HK-2 (cell line): ENCODE results near the gene STK24.

Source experiments
- DNase-seq: peaks from one replicate; pipeline ENCODE4 v3.0.0-alpha.2; 2018; ENCODE audit not compliant: unreplicated experiment

The STK24 gene

GRCh38 chr13:98556968-98557631 lies 19.8 kb downstream of the STK24 start:
- no peak for DNase-seq

GRCh38 chr13:98556142-98556816 lies 20.6 kb downstream of the STK24 start:
- DNase-seq, result no peak

DNA sequence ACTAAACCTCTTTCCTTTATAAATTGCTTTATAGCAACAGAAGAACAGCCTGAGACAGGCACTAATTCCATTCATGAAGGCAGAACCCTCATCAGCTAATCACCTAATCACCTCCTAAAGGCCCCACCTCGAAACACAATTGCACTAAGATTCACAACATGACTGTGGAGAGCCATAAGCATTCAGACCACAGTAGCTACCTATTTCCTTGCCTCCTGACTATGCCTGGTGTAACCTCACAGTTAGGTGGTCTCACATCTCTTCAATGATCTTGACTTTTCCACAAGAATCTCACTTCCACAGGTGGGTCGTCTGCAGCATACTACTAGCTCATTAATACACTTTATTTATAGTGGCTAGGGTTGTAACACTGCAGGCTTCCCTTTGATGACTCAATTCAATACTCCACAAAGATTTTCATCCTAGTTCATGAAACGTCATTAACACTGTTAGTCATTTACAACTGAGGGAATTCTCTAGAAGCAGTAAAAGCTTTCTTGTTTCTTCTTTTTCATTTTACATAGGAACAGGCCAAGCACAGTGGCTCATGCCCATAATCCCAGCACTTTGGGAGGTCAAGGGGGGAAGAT lies 27.1 kb downstream of the STK24 start:
- DNase-seq, result no peak

DNA sequence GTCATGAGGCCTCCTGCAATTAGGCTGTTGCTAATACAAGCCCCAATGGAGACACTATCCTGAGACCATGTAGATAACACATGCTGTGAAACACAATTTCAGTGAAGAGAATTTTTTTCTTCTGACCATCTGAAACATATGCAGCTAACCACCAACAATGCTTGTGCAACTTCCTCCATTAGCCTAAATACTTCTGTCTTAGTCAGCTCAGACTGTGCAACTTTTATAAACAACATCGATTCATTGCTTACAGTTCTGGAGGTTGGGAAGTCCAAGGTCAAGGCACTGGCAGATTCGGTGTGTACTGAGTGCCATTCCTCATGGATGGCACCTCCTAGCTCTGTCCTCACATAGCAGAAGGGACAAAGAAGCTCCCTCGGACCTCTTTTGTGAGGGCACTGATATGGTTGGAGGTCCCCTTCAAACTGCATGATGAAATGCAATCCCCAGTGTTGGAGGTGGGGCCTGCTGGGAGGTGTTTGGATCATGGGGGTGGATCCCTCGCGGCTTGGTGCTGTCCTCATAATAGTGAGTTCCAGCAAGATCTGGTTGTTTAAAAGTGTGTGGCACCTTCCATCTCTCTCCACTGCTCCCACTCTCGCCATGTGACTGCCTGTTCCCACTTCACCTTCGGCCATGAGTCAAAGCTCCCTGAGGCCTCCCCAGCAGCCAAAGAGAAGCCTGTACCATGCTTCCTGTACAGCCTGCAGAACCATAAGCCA lies 27.7 kb downstream of the STK24 start:
- DNase-seq, result no peak

DNA sequence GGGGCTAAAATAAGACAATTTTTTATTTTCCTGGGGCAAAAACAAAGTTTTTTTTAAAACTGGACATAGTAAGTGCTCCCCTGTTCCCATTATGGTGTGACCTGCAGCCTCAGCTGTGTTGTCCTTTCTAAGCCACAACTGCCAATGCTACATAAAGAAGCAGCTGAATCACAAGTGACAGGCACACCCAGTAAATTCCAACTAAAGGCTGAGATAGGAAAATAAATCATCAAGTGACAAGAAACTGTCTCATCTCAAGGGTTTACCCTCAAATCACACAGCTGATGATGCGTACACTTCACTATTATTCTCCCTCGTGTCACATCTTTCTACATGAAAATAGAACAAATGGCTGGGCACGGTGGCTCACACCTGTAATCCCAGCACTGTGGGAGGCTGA lies 28.7 kb downstream of the STK24 start:
- no peak for DNase-seq

DNA sequence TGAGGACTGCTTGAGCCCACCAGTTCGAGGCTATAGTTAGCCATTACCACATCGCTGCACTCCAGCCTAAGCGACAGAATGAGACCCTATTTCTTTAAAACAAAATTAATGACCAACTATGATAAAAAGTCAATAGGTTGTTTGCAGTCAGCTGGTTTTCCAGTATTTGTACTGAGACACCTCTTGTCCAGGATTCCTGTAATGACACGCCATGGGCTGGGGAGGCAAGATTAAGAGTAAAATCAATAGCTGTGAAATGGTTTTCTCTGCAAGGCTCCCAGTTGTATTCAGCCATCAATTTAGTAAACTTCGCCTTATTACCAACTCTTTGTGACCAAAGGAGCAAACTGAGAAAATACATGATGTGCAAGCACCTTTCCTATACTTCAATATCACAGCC lies 29.5 kb downstream of the STK24 start:
- DNase-seq, result no peak

DNA sequence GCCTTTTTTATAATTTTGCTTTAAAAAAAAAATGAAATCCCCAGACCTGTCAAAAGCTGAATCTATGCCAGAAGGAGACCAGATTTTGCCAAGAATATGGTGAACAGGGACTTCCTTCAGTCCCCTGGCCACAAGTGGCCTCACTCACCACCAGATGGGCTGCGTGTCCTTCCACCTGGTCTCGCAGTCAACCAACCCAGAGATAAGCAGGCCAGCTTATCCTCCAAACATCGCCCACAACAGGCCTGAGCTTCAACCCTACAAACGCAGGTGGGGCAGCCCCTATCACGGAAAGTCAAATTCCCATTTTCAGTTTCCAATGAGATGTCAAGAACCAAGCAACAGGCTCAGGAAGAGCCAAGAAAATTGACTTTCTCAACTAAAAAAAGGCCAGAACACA lies 30.5 kb downstream of the STK24 start:
- no peak for DNase-seq

DNA sequence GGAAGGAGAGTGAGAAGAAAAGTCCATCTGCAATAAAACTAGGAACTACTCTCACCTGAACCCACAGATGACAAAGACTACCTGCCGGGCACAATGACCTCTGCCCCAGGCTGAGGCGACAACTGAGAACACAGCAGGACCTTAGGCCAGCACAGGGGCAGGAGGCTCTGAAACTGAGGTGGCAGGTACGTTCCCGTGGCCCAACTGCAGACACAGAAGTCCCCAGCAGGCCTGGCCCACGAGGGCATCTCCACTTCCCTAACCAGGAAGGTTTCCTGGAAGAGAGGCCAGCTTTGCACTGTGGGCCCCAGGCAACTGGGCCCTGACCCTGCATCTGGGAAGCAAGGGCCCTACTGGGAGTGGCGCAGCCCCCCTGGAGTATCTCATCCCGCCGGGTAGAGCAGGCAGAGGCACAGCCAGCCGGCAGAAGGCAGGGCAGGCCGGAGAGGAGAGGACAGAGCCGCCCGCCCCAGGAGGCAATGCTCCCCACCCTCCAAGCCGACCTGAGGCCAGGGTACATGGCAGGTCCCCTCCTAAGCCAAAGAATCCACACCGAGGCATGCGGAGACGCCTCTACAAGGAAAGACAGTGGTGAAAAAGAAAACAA lies 32.7 kb downstream of the STK24 start:
- no peak for DNase-seq

DNA sequence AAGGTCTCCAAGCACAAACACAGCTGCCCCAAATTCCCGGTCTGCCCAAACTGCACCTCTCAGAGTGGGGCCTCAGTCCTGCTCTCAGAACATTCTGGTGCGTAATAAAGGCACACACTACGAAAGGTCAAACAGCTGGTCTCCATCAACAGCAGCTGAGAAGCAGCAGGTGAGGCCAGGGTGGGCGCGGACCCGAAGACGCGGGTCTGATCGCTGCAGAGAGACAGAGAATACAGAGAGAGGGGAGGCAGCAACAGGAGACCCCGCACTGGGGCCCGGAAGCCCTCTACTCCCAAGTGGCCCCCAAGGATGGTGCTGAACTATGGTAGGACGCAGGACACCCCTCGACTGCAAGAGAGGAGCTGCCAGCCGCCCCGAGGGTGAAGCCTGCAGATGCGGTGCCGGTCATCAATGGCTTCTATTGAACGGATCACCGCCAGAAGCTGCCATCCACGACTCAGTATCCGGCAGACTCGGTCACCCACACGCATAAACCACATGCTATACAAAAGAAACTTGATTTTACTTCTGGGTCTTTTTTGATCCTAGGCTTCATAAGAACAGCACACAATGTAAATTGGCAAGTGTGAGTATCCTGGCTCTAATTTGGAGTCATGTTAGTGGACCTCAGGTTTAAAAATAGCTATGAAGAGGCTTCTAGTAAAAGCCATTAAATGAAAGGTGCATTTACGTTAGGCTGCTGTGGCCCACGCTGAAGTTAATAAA lies 33.4 kb downstream of the STK24 start:
- no peak for DNase-seq

- no peak for DNase-seq
These were observed 34.1 kb downstream of the STK24 start for GRCh38 chr13:98542568-98543377.

DNA sequence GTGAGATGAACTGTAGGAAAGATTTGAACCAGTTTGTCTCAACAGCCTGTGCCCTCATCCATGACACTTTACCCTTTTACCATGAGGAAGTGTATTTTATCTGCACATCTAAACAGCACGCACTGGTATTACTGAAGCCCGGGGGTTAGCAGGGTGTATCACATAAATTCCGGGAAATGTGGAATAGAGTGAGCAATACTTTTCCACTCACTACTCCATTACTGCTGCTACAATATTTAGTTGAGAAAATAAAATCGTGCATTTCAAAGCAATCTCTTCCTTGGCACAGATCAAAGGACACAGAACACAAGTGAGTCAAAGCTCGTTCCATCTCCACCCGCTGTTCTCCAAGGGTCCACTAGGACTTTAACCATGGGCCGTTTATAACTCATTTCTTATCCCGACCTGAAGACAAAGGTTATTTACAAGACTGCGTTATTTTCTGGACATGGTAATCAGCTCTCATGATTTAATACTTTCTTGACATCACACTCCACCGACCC lies 35.2 kb downstream of the STK24 start:
- no peak for DNase-seq

GRCh38 chr13:98541191-98541590 lies 35.7 kb downstream of the STK24 start:
- no peak for DNase-seq

GRCh38 chr13:98540476-98540875 lies 36.4 kb downstream of the STK24 start:
- DNase-seq, result no peak

DNA sequence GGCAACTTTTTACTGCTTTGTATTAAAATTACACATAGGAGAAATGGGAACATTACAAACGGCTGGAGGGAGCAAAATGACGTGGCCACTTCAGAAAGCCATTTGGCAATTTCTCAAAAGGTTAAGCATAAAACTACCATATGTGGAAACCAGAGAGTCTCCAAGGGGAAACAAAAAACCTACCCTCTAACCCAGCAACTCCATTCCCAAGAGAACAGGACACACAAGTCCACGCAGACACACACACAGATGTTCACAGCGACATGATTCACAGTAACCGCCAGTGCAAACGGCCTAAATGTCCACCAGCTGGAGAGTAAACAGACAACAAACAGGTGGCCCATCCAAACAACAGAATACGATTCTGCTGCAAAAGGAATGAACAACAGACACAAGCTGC lies 37.2 kb downstream of the STK24 start:
- no peak for DNase-seq

DNA sequence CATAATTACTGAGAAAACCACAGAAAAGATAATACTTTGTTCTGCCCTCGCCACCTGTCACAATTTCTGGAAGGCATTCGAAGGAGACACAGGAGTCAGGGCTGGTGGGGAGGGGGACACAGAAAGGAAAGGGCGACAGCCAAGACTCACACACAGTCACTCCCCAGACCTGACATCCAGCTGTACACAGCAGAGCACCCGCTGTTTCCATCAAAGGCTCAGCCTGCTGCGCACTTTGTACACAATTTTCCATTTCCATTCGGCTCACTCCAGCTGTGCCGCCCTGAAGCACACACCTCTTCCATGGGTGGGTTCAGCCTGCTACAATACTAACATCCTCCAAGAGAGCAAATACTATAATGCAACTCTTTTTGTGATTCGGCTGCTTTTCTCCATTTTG lies 38.0 kb downstream of the STK24 start:
- DNase-seq, result no peak

DNA sequence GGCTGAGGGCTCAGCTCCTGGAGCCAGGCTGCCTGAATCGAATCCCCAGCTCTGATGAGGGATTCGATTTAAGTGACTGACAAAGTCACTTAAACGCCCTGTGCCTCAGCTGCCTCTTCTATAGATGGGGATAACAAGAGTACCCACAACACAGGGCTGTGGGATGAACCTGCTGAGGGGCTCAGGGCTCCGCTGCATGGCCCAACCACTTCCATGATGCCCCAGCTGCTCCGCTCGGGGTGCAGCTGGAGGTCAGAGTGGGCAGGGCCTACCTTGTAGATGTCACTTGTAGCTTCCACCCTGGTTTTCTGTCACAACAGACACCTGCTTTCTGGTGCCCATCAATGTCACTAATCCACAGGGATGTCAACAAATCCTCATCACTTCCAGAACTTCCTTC lies 39.2 kb downstream of the STK24 start:
- no peak for DNase-seq

DNA sequence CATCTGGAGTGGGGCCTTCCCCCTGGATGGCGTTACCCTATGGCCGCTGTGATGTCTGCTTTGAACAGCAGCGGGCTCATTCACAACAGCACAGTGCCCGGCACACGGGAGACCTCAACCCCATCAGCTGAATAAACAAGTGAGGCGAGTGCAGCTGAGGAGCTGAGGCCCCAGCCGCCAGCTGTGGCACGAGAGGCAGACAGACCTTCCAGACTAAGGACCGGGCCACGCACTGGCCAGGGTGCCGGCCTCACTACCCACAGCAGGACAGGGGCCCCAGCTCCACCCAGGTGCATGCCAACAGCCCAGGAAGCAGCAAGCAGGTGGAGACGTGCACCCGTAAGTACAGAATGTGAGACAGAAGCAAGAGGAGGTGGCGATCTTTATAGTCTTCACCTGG lies 39.6 kb downstream of the STK24 start:
- DNase-seq, result no peak

GRCh38 chr13:98536729-98537128 lies 40.2 kb downstream of the STK24 start:
- no peak for DNase-seq

DNA sequence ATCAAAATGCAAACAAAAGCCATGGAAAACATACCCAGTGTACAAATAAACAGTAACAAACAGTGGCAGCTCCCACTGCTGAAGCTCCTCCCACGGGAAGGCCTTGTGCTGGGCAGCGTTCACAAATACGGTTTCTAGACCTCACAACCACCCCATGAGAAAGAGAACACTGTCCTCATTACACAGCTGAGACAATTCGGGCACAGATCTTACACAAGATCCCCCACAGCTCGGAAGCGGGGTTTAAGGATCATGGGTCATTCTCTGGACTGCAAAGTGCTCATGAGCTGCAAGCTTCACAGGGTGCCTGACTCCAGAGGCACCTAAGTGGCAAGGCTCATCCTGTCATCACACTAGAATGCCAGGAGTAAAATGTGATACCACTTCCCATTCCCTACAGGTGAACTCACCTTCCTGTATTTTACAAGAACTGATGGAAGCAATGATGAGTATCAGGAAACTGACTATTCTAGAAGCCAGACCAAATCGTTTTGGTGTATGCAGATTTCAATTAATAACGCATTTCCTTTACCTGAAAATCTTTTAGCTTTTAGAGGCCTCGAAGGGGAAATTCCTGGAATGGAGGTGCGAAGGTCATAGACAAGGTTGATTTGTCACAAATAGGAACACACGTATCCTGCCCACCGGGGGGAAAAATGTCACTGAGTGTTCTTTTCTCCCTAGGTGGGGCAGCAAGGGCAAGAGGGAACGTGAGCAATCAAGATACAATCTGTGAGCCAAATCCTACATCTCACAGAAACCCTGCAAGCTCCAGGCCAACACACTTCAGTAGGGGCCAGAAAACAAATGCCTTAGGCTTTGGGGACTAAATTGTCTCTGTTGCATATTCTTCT lies 41.2 kb downstream of the STK24 start:
- no peak for DNase-seq

DNA sequence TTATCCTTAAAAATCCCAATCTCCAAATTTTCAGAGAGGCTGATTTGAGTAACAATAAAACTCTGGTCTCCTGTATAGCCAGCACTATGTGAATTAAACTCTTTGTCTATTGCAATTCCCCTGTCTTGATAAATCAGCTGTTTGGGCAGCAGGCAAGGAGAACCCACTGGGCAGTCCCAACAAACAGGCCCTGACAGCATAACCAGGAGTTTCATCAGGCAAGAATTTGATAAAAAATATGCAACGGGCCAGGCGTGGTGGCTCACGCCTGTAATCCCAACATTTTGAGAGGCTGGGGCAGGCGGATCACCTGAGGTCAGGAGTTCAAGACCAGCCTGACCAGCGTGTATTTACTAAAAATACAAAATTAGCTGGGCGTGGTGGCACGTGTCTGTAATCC lies 42.1 kb downstream of the STK24 start:
- DNase-seq, result no peak
